Epithelial cell of proximal tubule (primary cell): ENCODE results near the gene SP100. TPM values are rescaled to one million over a fixed set of nuclear protein-coding genes. Genes with fewer than 3 reads are reported as not detected.
"Not testable (repeated sequence)": the region's sequence is repeated elsewhere in the genome, so short reads cannot be mapped to it uniquely, and the experiment has no call there.

Experiments used
- DNase-seq: peaks from one replicate; pipeline ENCODE4 v3.0.0-alpha.2; 2011; ENCODE audit warnings: low read depth
- H3K4me3 ChIP-seq: 2 replicates; pipeline ENCODE4 v1.5.1; 2011; ENCODE audit warnings: low read depth, mild to moderate bottlenecking, low read length
- total RNA-seq: library from RNA; depleted of rRNA; stranded (reverse); fragments of >200 nt; gene quantifications from 2 replicates; pipeline ENCODE4 v1.2.3, GENCODE V29; 2015
- TF ChIP-seq, protein P1 (sequence below): conservative IDR thresholded peaks from 2 replicates; pipeline ENCODE4 v1.5.1; 2012; ENCODE audit warnings: low read depth, mild to moderate bottlenecking, low read length

Gene SP100
- total RNA-seq, 1 donor from 2014 or later, result 30.3 TPM

DNA sequence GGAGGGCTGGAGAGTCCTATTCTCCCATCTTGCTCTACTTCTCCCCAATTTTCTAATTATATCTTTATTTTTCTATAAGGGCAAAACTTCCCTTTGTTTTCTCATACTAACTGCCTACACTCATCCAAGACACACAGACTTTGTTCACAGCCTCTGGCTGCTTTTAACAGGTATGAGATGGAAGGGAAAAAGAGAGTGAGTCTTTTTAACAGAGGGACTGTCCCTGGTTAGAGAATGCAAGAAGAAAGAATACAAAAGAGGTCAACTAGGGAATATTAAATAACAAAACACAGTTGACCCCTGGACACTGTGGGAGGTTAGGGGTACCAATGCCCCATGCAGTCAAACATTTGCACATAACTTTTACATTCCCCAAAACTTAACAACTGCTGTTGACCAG is 41.8 kb downstream of the SP100 start:
- no peak overlapping the region for H3K4me3 ChIP-seq
- TF ChIP-seq, protein P1, sequence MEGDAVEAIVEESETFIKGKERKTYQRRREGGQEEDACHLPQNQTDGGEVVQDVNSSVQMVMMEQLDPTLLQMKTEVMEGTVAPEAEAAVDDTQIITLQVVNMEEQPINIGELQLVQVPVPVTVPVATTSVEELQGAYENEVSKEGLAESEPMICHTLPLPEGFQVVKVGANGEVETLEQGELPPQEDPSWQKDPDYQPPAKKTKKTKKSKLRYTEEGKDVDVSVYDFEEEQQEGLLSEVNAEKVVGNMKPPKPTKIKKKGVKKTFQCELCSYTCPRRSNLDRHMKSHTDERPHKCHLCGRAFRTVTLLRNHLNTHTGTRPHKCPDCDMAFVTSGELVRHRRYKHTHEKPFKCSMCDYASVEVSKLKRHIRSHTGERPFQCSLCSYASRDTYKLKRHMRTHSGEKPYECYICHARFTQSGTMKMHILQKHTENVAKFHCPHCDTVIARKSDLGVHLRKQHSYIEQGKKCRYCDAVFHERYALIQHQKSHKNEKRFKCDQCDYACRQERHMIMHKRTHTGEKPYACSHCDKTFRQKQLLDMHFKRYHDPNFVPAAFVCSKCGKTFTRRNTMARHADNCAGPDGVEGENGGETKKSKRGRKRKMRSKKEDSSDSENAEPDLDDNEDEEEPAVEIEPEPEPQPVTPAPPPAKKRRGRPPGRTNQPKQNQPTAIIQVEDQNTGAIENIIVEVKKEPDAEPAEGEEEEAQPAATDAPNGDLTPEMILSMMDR, result no peak
- DNase-seq, result no peak

DNA sequence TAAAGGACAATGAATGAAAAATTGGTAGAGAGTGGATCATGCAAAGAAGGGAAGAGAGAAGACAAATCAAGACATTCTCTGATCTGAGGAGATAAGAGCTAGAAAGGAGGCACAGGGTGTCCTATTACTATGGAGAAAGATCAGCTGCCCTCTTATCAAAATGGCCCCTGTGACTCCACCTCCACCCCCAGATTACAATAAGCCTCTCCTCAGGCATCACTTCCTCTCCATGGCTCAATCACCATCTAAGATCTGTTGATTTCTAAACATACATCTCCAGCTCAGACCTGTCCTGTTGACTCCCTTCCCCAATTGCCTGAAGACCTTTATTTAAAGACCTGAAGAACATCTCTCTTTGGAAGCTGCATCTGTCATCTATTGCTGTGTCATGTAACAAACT is 43.2 kb downstream of the SP100 start:
- no peak overlapping the region for H3K4me3 ChIP-seq
- TF ChIP-seq, protein P1, result no peak
- DNase-seq, result no peak

DNA sequence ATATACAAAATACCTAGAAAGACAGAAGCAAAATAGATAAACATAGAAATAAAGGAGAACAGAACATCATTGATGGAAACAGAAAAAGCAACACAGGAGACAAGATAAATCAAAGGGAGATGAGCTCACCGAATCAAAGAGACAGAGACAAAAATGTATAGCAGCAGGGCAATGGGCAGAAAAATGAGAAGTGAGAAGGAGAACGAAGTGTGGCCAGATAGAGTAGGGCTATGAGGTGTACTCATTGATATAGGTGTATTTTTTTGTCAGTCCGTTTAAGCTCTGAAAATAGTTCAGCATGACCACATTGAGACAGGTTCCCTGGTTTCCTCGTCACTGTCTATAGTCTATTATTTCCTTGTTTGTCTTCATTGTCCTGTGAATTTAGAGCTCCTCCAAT is 55.1 kb downstream of the SP100 start:
- no peak for DNase-seq
- no peak overlapping the region for H3K4me3 ChIP-seq
- TF ChIP-seq, protein P1, result no peak

DNA sequence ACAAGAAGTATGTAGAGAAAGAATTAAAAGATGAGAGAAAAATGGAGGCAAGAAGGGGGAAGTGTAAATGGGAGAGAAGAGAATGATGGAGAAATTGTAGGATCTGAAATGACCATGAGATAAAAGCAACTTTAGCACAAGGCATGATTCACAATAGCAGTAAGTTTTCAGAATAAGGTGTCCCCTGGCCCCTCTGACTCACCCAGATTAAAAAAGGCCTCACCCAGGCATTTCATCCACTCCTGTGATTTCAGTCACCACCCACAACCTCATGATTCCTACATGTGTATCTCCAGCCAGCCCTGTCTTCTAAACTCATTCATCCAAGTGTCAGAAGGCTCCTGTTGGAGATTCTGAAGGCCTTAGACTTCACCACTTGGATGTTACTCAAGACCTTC is 56.6 kb downstream of the SP100 start:
- H3K4me3 ChIP-seq, result no peak overlapping the region
- peak; percentile 89 for DNase-seq
- TF ChIP-seq, protein P1, result no peak

DNA sequence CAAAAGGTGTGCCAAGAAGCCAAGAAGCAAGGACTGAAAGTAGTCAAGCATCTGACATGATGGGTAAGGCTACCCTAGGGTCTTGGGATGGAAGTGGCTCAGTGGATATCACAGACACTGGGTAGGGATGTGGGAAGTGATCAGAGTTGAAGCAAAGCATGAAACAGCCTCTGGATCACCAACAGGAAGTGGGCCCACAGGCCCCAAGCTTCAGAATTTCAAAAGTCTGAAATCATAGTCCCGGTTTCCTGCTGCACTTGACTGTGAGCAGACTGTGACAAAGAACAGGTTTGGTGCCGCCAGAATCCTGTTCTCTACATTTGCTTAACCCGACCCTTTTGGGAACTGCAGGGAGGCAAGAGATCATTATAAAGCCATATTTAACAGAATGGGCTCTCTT is 57.4 kb downstream of the SP100 start:
- no peak for DNase-seq
- H3K4me3 ChIP-seq, result no peak overlapping the region
- TF ChIP-seq, protein P1, result no peak

DNA sequence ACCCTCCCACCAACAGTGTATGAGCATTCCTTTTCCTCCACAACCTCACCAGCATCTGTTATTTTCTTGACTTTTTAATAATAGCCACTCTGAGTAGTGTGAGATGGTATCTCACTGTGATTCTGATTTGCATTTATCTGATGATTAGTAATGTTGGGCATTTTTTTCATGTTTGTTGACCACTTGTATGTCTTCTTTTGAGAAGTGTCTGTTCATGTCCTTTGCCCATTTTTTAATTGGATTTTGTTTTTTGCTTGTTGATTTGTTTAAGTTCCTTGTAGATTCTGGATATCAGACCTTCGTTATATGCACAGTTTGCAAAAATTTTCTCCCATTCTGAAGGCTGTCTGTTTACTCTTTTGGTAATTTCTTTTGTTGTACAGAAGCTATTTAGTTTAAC is 59.1 kb downstream of the SP100 start:
- H3K4me3 ChIP-seq, result no peak overlapping the region
- TF ChIP-seq, protein P1, result no peak
- no peak for DNase-seq

DNA sequence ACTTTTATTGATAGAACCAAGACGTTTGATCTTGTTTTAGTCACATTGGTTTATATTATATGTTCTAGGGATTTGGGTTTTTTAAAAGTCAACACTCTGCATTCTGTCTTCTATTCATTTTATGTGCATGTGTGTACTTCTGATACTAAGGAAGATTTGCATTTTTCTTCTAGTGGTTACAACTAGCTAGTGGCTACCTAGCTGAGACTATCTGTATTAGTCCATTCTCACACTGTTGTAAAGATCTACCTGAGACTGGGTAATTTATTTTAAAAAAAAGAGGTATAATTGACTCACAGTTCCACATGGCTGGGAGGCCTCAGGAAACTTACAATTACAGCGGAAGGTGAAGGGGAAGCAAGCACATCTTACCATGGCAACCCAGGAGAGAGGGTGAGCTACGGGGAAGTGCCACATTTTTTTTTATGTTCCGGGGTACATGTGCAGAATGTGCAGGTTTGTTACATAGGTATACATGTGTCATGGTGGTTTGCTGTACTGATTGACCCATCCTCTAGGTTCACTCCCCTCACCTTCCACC is 69.9 kb downstream of the SP100 start:
- no peak for DNase-seq
- H3K4me3 ChIP-seq, result no peak overlapping the region
- TF ChIP-seq, protein P1, result no peak

DNA sequence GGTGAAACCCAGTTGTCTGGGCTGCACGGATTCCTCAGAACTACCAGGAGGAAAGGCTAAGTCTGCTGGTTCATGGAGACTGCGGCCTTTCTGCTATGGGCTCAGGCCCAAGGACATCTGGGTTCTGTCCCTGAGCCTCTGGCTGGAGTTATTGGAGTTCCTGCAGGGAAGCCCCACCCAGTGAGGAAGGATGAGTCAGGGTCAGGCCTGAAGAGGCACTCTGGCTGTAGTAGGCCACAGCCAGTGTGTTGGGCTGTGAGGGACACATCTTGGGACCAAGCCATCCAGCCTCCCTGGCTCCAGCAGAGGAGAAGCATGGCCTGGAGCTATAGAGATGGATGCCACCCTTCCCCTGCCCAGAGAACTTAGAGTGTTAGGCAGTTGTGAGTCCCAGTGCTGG is 75.2 kb downstream of the SP100 start:
- not testable (repeated sequence) for DNase-seq

More for the DNA sequence above, 75.2 kb downstream of the SP100 start:
- H3K4me3 ChIP-seq, result not testable (repeated sequence)
